HG02642 (cell line): ENCODE measurements around the gene POLN.

ENCODE experiments used
- ATAC-seq: cut with Tn5 transposase; IDR thresholded peaks from one replicate; pipeline ENCODE4 v1.9.1; 2021; ENCODE audit warnings: mild to moderate bottlenecking; ENCODE audit not compliant: unreplicated experiment, poor library complexity

The POLN gene

DNA sequence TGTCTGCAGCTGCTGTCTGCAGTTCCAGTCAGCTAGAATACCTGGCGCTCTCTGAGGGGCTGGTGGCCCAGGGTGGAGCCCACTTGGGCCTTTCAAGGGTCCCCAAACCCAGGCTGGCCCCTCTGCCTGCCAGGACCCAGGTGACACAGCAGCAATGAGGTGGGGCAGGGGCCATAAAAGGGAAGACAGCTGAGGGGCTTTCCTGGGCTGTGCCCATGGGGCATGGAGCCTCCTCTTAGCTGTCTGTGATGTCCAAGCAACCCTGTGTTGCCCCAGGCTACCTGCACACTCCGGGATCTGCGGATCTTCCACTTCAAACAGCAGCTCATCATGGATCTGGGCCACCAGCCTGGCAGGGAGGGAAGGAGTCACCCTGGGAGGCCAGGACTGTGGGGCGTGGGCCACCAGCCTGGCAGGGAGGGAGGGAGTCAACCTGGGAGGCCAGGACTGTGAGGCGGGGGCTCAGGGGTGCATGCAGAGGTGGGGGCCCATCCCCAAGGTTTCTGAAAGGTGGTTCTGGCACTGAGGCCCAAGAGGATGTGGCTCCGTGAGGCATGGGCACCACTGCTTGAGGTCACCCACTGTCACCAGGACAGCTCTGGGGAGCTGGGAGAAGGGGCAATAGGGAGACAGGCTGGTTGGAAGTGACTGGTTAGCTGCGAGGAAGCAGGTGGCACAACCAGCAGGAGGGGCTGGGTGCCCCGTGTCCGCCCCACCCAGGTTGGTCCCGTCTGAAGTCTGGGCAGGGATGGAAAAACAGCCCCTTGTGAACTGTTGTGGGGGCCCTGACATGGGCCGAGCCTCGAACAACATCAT, 166.5 kb downstream of the POLN start:
- ATAC-seq, result no peak

DNA sequence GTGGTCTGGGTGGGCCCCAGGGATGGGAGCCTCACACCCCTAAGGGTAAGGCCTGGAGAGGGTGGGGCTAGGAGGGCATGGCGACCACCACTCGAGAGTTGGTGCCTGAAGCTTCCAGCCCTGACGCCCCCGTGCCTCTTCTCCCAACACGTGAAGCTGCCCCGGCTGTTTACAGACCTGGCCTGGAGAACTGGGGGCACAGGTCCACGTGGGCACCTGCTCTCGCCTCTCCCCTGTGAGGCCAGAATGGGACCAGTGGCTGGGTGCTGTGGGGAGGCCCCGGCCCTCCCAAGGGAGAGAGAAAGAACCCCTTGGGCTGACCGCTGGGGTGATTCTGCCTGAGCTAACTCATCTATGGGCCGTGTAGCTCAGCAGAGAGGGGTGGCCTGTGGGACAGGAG, 167.3 kb downstream of the POLN start:
- no peak for ATAC-seq

DNA sequence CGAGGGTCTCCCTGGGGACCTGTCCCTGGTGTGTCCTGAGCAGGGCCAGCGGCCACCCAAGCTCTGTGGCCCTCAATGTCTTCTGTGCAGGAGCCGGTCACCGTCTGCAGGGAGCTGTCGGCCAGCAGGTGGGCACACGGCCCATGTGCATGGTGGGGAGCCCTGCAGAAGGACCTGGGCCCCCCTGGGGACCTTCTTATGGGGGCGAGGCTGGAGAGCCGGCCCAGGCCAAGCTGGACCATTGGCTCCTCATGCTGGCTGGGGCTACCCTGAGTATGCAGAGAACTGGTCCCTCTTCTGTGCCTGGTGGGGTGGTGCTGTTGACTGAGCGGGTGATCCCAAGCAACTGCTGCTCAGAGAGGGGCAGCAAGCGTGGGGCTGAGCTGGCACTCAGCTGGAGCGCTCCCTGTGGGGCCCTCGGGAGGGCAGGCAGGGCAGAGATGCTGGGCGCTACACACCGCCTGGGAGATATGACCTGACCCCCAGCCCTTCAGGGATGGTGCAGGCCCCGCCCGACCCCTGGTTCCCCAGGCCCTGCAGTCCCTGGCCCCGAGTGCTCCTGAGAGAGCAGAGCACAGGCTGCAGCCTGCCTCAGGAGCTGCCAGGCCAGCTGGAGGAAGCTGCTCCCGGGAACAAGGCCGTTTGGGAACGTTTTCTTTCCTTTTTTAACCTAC, 168.0 kb downstream of the POLN start:
- ATAC-seq, result no peak

DNA sequence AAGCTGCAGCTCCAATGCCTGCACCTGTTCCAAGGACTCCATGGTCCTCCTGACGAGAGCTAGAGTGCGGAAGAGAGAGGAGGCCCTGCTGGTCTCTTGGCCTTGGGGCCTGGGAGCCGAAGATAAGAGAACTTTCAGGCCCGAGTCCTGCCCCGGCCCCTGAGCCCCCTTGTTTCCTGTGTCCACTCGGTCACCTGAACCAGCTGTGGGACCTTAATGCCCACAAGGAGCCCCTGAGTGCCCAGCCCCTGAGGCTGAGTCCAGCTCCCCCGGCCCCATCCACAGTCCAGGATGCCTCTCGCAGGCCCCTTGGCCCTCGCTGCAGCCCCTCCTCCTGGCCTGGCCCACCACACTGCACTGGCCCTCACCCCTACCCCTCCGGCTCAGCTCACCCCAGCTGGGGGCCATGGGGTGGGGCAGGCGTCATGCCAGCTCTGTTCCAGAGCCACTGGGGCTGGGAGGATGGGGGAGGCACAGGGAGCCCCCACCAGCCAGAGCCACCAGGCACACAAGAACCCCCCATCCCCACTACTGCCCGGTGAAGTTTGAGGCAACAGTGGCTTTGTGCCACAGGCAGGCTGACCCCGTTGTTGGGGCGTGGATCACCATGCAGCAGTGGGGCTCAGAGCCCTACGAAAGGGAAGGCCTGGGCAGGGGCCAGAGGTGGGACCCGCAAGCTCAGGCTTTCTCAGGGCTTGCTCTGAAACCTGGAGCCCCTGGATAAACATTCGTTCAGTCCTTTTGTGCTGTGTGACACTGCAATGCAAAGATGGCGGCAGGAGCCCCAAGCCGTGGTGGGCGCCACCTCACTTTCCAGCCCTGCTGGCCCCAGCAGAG, 168.7 kb downstream of the POLN start:
- ATAC-seq, result no peak

DNA sequence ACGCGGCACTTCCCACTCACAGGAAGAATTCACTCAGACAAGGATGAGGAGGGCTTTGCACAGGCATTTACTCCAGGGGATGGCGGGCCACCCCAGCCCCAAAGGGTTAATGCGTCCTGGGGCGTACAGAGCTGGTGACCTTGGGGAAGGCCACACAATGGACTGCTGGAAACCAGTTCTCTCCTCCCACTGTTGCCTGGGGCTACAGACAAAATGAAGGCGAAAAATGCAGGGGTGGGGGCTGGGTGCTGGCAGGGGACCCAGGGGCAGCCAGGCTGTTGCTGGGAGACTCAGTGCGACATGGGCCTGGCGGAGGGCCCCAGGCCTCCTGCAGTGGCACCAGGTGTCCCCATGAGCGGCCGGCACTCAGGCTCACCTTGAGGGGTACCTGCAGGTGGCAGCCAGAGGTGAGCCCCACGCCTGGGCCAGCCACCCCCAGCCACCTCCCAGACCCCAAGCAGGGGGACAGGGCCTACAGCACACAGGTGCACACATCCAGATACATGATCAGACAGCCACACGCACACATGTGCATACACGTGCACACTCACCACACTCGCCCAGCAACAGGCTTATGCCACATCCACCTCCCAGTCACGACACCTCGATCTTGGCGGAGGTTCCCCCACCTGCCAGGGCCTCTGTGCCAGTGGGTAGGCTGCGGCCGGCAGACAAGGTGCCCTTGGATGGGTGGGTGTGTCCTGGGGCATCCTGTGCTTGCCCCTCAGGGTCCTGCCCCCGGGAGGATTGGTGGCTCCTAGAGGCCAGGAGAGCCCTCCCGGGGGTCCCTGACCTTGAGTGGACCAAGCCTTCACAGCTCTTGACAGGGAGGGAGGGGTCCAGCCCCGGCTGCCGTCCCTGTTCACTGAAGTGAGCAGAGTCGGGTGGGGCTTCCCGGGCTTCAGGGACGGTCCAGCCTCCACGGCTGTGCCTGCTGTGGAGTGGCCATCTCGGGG, 169.7 kb downstream of the POLN start:
- ATAC-seq, result no peak

DNA sequence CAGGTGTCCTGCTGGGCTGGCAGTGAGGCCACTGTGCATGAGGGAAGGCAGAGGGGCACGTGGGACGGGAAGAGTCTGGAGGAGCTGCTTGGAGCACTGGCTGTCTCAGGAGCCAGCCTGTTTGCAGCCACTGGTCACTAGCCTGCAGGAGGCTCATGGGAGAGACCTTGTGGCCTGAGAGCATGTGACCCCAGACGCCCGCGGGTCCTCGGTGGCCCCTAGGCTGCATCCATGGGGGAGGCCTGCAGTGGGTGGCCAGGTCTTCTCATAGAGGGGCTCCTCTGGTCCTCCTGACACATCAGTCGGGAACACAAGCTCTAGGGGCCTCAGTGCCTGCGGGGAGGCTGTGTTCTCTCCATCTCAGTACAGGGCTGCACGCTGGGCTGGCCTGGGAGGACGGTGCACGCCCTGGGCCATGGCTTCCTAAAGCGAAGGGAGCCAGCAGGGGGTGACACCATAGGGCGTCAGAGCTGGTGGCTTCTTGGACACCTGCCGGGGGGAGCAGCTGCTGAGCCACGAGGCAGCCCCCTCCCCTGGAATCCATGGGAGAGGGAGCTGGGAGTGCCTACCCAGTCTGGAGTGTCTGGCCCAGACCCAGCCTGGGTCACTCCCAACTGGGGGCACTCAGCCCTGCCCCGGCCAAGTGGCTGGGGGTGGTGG, 170.5 kb downstream of the POLN start:
- no peak for ATAC-seq

DNA sequence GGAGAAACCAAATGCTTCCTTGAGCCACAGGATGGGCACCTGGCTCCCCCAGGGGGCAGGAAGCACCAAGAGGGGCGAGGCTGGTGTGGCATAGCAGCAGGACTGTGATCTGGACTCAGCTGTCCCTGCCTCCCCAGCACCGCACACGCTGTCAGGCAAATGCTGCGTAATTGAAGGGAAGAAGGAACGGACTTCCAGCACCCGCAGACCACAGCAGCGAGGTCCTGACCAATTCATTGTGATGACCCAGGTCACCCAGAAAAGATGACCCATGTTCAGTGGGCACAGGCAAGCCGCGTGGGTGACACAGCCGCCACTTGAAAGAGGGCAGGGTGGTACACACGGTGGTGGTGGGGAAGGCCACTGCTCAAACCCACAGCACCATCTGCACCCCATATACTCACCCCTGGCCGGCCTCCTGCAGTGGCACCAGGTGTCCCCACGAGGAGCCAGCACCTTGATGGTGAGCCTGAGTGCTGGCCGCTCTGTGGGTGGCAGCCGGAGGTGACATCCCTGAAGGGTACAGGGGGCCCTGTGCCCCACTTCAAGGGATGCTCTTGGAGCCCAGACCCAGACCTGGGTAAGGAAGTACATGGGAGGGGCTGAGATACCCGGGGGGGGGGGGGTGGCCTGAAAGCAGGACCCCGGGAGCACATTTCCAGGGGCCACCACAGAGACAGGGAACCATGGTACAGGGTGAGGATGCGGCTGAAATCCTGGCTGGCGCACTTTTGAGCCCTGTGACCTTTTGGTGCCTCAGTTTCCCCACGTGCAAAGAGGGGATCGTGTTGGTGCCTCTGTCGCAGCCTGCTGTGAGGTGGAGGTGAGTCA, 171.3 kb downstream of the POLN start:
- ATAC-seq, result no peak

DNA sequence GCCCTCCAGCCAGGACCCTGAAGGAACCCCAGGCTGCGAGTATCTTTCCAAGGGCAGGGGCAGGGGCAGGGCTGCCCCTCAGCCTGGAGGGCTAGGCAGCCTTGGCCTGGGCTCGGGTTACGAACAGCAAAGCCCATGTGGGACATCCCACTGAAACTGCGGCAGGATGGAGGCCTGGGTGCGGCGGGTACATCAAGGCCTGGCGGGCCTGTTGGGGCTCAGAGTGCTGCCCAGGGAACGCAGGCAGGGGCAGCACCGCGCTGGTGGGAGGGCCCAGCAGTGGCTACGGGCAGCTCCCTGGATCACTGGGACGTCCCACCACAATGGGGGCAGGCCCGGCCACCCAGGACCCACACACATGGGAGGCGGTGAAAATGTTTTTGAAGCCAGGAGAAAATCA, 171.9 kb downstream of the POLN start:
- ATAC-seq, result no peak

DNA sequence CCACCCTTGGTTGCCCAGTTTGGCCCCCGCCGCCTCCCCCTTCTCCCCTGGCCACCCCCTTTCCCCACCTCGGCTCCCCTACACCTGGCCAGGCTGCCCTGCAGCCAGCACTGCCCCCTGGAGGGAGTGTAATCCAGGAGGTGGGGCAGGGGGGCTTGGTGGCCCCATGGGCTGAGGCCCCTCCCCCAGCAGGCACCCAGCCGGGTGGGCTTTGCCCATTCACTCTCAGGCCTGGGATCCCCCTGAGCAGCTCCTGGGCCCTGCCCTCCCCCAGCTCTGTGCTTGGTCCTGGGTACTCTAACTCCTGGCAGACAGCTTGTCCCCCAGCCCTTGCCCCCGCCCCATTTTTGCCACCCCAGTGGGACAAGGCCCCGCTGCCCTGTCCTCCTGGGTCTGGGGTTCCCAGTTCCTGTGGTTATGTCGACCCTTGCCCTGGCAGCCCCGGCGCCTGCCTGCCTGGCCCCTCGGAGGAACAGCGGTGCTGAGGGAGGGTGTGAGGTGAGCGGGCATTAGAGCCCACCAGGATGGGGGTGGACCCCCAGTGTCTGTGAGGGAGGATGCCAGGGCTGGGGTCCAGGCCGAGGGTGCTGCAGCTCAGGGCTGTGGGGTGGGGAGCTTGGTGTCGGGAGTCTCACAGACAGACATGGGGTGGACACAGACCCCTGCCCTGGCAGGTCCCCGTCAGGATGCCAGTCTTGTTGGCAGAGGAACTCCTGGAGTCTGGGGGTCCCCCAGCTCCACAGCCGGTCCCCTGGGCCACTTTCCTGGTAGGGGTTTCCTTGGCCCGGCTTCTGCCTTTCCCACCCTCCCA, 172.6 kb downstream of the POLN start:
- ATAC-seq, result no peak

DNA sequence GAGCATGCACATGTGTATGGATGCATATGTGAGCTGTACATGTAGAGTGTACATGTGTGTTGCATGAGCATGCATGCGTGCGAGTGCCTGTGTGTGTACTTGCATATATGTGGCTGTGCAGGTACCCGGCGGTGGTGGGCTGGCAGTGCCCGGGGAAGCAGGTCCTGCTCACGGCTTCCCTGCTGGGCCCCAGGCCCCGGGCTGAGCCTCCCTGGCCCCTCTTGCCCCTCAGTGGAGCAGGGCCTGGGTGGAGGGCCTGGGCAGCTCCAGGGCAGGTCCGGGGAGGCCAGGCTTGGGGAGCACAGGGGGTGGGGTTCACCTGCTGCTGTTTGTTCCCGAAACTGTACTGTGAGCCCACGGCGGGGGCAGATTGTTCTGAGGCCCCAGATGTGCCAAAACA, 173.4 kb downstream of the POLN start:
- ATAC-seq, result no peak

DNA sequence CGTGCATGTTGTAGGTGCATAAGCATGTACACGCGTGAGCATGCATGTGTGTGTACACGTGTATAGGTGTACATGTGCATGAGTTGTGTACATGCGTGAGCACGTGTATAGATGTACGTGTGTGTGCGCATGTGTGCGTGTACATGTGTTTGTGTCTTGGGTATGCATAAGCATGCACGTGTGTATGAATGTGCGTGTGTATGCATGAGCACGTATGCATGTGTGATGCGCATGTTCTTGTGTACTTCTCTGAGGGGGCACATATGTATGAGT, 173.8 kb downstream of the POLN start:
- no peak for ATAC-seq

DNA sequence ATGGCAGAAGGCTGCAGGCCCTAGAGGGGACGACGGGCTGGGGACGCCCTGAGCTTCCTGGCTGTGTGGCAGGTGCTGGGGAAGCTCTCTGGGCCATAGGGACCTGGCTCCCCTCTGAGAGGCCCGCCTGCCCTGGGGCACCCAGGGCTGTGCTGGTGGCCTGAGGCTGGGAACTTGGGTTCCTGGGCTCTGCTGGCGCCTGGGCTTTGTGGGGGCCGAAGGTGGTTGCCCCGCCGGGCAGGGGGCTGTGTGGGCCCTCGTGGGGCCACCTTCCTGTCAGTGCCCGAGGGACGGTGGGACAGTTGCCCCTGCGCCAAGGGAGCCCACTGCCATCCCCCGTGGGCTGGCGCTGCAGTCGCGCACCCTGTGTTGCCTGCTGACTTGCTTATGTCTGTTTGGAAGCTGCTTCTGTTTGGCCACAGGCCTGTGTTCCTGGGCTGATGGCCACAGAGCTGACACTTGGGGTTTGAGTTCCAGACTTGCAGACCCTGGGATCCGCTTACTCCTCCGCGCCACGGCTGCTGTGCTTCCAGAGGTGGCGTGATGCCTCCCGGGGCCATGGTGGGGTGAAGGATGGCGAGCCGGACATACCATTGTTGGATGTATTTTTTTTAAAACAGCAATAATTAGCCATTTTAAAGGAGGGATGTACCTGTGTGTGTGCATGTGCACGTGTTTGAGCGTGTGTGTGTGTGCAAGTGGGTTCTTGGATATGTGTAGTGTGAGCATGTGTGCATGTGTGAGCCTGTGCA, 174.3 kb downstream of the POLN start:
- ATAC-seq, result no peak

DNA sequence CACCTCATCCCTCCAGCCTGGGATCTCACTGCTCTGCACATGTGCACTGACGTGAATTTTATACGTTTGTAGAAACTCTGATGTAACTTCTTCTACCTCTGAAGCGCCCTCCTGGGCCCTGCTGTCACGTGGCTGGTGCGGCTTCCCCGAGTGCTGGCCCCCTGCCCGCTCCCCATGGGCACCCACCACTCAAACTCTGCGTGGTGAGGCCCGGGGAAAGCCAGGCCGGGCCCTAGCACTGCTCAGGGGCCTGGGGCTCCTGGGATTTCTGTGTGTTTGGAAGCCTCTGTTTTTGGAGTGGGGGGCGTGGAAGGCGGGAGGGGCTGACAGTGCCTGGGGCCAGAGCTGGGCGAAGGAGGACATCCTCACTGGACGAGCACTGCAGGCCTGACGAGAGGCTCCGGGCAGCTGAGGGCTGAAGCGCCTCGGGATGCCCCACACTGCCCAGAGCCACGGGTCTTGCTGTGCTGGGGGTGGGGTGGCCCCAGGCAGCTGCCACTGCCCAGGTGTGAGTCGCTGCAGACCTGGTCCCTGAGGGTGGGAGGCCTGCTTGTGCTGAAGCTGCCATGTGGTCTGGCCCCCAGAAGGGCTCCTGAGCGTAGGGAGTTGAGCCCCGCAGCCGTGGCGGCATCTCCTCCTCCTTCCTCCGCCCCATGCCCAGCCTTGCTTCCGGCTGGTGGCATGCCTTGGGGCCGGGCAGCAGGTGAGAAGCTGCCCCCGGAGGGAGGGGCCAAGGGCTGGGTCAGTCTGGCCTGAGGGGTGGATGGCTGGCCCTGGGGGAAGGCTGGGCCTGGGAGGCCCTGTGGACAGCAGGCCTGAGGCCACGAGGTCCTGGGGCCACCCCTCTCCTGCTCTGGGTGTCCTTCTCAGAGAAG, 175.1 kb downstream of the POLN start:
- no peak for ATAC-seq

DNA sequence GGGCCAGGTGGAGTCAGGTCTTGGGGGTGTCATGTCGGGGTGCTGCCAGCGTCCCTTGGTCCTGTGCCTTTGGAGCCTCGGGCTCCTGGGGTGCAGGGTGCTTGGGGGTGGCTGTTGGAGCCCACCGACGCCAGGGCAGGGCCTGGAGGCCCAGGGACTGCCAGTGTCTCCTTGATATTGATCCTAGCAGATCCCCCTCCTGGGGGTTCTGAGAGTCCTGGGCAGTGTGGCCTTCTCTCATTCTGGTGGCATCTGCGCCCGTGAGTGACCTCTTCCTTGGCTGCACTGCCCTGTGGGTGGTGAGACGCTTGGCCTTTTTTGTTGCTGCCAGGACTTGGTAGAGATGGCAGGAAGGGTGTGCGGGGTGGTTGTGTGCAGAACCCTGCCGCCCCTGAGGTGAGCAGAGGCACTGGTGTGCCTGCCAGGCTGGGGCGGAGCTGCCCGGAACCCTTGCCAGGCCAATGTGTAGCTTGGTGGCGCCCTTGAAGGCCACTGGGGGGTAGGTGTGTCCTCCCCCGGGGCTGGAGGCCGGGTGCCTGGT, 175.8 kb downstream of the POLN start:
- no peak for ATAC-seq

DNA sequence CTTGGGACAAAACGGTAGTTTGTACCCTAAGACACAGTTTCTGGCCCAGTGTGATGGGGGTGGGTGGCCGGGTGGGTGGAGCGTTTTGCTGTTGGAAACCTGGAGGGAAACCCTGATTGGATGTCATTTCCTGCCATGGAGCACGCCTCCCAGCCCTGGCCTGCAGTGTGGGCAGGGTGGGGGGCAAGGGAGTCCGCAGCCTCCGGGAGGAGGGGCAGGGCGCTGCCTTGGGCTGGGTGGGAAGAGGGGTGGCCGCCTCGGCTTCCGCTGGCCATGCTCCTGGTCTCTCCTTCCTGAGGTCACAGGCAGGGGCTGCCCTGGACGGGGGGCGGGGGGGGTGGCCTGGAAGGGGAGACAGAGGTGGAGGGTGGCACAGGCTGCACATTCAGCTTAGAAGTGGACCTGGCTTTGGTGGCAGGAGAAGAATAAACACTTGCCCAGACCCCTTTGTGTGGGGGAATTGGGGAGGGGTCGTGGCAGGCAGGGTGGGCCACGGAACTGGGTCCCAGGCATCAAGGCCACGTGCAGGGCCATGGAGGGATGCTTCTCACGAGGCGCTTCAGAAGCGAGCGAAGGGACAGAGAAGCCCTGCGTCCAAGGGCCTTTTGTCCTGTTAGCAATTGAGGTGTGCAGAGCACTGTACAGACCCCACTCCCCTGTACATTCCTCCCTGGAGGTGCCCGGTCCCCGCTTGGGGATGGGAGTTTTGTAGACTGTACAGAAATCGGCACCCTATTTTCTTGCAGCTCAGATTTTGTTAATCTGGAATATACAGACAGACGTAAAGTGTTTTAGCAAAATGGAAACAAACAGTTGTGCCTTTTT, 176.6 kb downstream of the POLN start:
- no peak for ATAC-seq
